H1 (cell line): ENCODE data around the gene HMCN1. TPM values are rescaled to one million over a fixed set of nuclear protein-coding genes. Genes with fewer than 3 reads are reported as not detected.

Source experiments
- CTCF ChIA-PET: fragments of 300-600 bp; sonication (Branson Sonifier 250); formaldehyde crosslinking; loops from one replicate; lab custom pipeline; 2021; ENCODE audit not compliant: partially characterized antibody; lab: Charles Lee
- POLR2A ChIA-PET: fragments of 300-600 bp; sonication (Branson Sonifier 250); formaldehyde crosslinking; loops from one replicate; lab custom pipeline; 2021; ENCODE audit warnings: inconsistent platforms; ENCODE audit not compliant: partially characterized antibody; lab: Charles Lee
- DNase-seq, 2 experiments: peaks; one replicate each; pipeline versions ENCODE4 v3.0.0 to v3.0.0-alpha.2; 2010 to 2022; ENCODE audit warnings: low spot score in 2 of 2, low read depth in 1 of 2, mixed read lengths in 1 of 2
- FAIRE-seq: peaks from 2 replicates; lab custom pipeline; 2011; peaks lifted over from hg19 to GRCh38; lab: Jason Lieb, UNC
- H2AFZ ChIP-seq: 2 replicates; pipeline ENCODE4 v1.8.1; 2012; ENCODE audit warnings: low read length, inconsistent platforms
- H2AK5ac ChIP-seq: 2 replicates; pipeline ENCODE4 v1.6.1; 2013; ENCODE audit warnings: low read depth, low read length
- H2BK120ac ChIP-seq: replicated peaks from 2 replicates; pipeline ENCODE3; 2013; ENCODE audit warnings: low read depth, low read length, inconsistent platforms
- H2BK12ac ChIP-seq: 2 replicates; pipeline ENCODE4 v1.6.1; 2013; ENCODE audit warnings: low read depth, low read length
- H2BK15ac ChIP-seq: 2 replicates; pipeline ENCODE4 v1.6.1; 2013; ENCODE audit warnings: low read length
- H2BK20ac ChIP-seq: 2 replicates; pipeline ENCODE4 v1.6.1; 2013; ENCODE audit warnings: low read length
- H2BK5ac ChIP-seq: 2 replicates; pipeline ENCODE4 v1.6.1; 2013; ENCODE audit warnings: low read depth, low read length
- H3K14ac ChIP-seq: 2 replicates; pipeline ENCODE4 v1.6.1; 2013; ENCODE audit warnings: inconsistent platforms; ENCODE audit not compliant: insufficient read length
- H3K18ac ChIP-seq: 2 replicates; pipeline ENCODE4 v1.6.1; 2013; ENCODE audit warnings: low read length; ENCODE audit errors: extremely low read depth
- H3K23ac ChIP-seq: 2 replicates; pipeline ENCODE4 v1.6.1; 2013; ENCODE audit warnings: inconsistent platforms; ENCODE audit not compliant: insufficient read length
- H3K23me2 ChIP-seq: 2 replicates; pipeline ENCODE4 v1.6.1; 2013; ENCODE audit warnings: low read depth, low read length
- H3K27ac ChIP-seq: 2 replicates; pipeline ENCODE4 v1.6.1; 2011; ENCODE audit warnings: low read depth, low read length, inconsistent platforms
- H3K27me3 ChIP-seq, 4 experiments: replicated peaks in 1 of 4; 1 replicate in 1 of 4; 2 replicates in 3 of 4; pipeline versions ENCODE4 v1.6.1 to v1.8.1; 2011 to 2013; ENCODE audit warnings: low read length in 3 of 4, mild to moderate bottlenecking in 3 of 4, inconsistent platforms in 2 of 4, mixed read lengths in 2 of 4, moderate library complexity in 1 of 4; ENCODE audit not compliant: control insufficient read depth in 3 of 4, insufficient read depth in 3 of 4; ENCODE audit errors: extremely low read depth in 1 of 4
- H3K36me3 ChIP-seq, 4 experiments: 2 replicates each; pipeline versions ENCODE4 v1.6.1 to v1.8.1; 2011 to 2013; ENCODE audit warnings: mild to moderate bottlenecking in 4 of 4, low read length in 3 of 4, moderate library complexity in 2 of 4, control low read depth in 1 of 4, inconsistent platforms in 1 of 4; ENCODE audit not compliant: insufficient read depth in 4 of 4, control insufficient read depth in 2 of 4
- H3K4ac ChIP-seq: replicated peaks from 2 replicates; pipeline ENCODE3; 2013; ENCODE audit warnings: low read length, low read depth, mixed read lengths, inconsistent platforms; ENCODE audit not compliant: insufficient read length
- H3K4me1 ChIP-seq, 4 experiments: replicated peaks in 1 of 4; 1 replicate in 1 of 4; 2 replicates in 3 of 4; pipeline versions ENCODE4 v1.6.1 to v1.8.1; 2011 to 2013; ENCODE audit warnings: low read length in 3 of 4, inconsistent platforms in 2 of 4, mixed read lengths in 1 of 4; ENCODE audit not compliant: insufficient read depth in 4 of 4, control insufficient read depth in 3 of 4
- H3K4me2 ChIP-seq, 2 experiments: 2 replicates each; pipeline versions ENCODE4 v1.6.1 to v1.8.1; 2011 to 2013; ENCODE audit warnings: low read depth in 2 of 2, low read length in 2 of 2, control low read depth in 1 of 2, inconsistent platforms in 1 of 2, mild to moderate bottlenecking in 1 of 2; ENCODE audit not compliant: insufficient read depth in 1 of 2
- H3K4me3 ChIP-seq, 4 experiments: fragments of 200-600, 300-600 bp in 1 of 4; sonication (generic), shearing (Covaris generic), sonication (Bioruptor Twin) in 1 of 4; 2 replicates each; pipeline versions ENCODE4 v1.5.1 to v1.8.1; 2011 to 2016; ENCODE audit warnings: low read length in 4 of 4, low read depth in 3 of 4, control low read depth in 2 of 4, inconsistent platforms in 2 of 4, mild to moderate bottlenecking in 2 of 4, mixed read lengths in 1 of 4, moderate library complexity in 1 of 4; ENCODE audit not compliant: insufficient read depth in 2 of 4; ENCODE audit errors: extremely low read depth in 1 of 4
- H3K56ac ChIP-seq: replicated peaks from 2 replicates; pipeline ENCODE3; 2013; ENCODE audit warnings: low read depth, mild to moderate bottlenecking, mixed read lengths, low read length, inconsistent platforms; ENCODE audit not compliant: insufficient read length
- H3K79me1 ChIP-seq: 2 replicates; pipeline ENCODE4 v1.6.1; 2013; ENCODE audit warnings: low read depth, low read length, control low read depth
- H3K79me2 ChIP-seq, 2 experiments: 2 replicates each; pipeline versions ENCODE4 v1.6.1 to v1.8.1; 2012 to 2013; ENCODE audit warnings: low read length in 2 of 2, mild to moderate bottlenecking in 2 of 2, inconsistent platforms in 1 of 2; ENCODE audit not compliant: insufficient read depth in 2 of 2, control insufficient read depth in 1 of 2
- H3K9ac ChIP-seq, 4 experiments: replicated peaks in 1 of 4; 1 replicate in 1 of 4; 2 replicates in 3 of 4; pipeline versions ENCODE4 v1.6.1 to v1.8.1; 2011 to 2013; ENCODE audit warnings: low read depth in 3 of 4, low read length in 3 of 4, control low read depth in 2 of 4, mild to moderate bottlenecking in 2 of 4, moderate library complexity in 2 of 4, inconsistent platforms in 1 of 4; ENCODE audit errors: extremely low read depth in 1 of 4
- H3K9me3 ChIP-seq, 2 experiments: 2 replicates each; pipeline versions ENCODE4 v1.6.1 to v1.8.1; 2012 to 2013; ENCODE audit warnings: mild to moderate bottlenecking in 2 of 2, moderate library complexity in 2 of 2, control low read depth in 1 of 2, inconsistent platforms in 1 of 2, low read depth in 1 of 2, low read length in 1 of 2, mixed read lengths in 1 of 2; ENCODE audit not compliant: insufficient read depth in 2 of 2
- H4K20me1 ChIP-seq, 2 experiments: replicated peaks in 1 of 2; 2 replicates each; pipeline versions ENCODE3 to v1.8.1; 2011 to 2013; ENCODE audit warnings: inconsistent platforms in 2 of 2, low read length in 2 of 2, mild to moderate bottlenecking in 1 of 2; ENCODE audit not compliant: insufficient read depth in 2 of 2, control insufficient read depth in 1 of 2
- H4K5ac ChIP-seq: 2 replicates; pipeline ENCODE4 v1.6.1; 2013; ENCODE audit warnings: low read length, low read depth, mixed read lengths, inconsistent platforms; ENCODE audit not compliant: insufficient read length
- H4K8ac ChIP-seq: 2 replicates; pipeline ENCODE4 v1.8.0; 2013; ENCODE audit warnings: mild to moderate bottlenecking, moderate library complexity, low read length, inconsistent platforms; ENCODE audit not compliant: insufficient read depth; ENCODE audit errors: extremely low read depth
- H4K91ac ChIP-seq: replicated peaks from 2 replicates; pipeline ENCODE3; 2013; ENCODE audit warnings: low read length, mixed read lengths, inconsistent platforms; ENCODE audit not compliant: insufficient read length
- ASH2L ChIP-seq: fragments of 200-600, 300-600 bp; sonication (generic); IDR thresholded peaks from one replicate; pipeline ENCODE4 v1.7.1; 2017; ENCODE audit warnings: low read length
- BCL11A ChIP-seq, 2 experiments: IDR thresholded peaks; one replicate each; pipeline ENCODE4 v1.6.1; 2011; ENCODE audit warnings: low read depth in 2 of 2, low read length in 2 of 2, mild to moderate bottlenecking in 2 of 2
- CBX5 ChIP-seq: fragments of 300-800, 300-1000 bp; sonication (generic); IDR thresholded peaks from 2 replicates; pipeline ENCODE4 v1.7.1; 2016; ENCODE audit warnings: antibody characterized with exemption, low read length, low read depth
- EP300 ChIP-seq, 2 experiments: IDR thresholded peaks; 1 replicate in 1 of 2; 2 replicates in 1 of 2; pipeline ENCODE4 v1.6.1; 2011 to 2012; ENCODE audit warnings: low read depth in 2 of 2, low read length in 2 of 2, mild to moderate bottlenecking in 2 of 2, borderline replicate concordance in 1 of 2, inconsistent platforms in 1 of 2, moderate library complexity in 1 of 2
- EZH2 ChIP-seq: fragments of 200-600 bp; sonication (generic); IDR thresholded peaks from 2 replicates; pipeline ENCODE4 v1.7.1; 2012; ENCODE audit warnings: low read depth, mild to moderate bottlenecking, moderate library complexity, low read length, inconsistent platforms; ENCODE audit not compliant: severe bottlenecking
- FOSL1 ChIP-seq: IDR thresholded peaks from 2 replicates; pipeline ENCODE4 v1.6.1; 2011; ENCODE audit warnings: mild to moderate bottlenecking, low read depth, low read length, moderate library complexity; ENCODE audit not compliant: insufficient read depth
- GABPA ChIP-seq: IDR thresholded peaks from 2 replicates; pipeline ENCODE4 v1.6.1; 2011; ENCODE audit warnings: mild to moderate bottlenecking, low read length, moderate library complexity, borderline replicate concordance; ENCODE audit not compliant: insufficient read depth
- GTF2F1 ChIP-seq: IDR thresholded peaks from 2 replicates; pipeline ENCODE4 v1.6.1; 2012; ENCODE audit warnings: low read depth, low read length, improper control_type of control experiment, borderline replicate concordance
- POLR2A ChIP-seq, 2 experiments: IDR thresholded peaks; 1 replicate in 1 of 2; 2 replicates in 1 of 2; pipeline ENCODE4 v1.6.1; 2011; ENCODE audit warnings: low read depth in 2 of 2, low read length in 2 of 2, mild to moderate bottlenecking in 2 of 2; ENCODE audit errors: control extremely low read depth in 1 of 2
- RAD21 ChIP-seq, 2 experiments: IDR thresholded peaks in 1 of 2; conservative IDR thresholded peaks in 1 of 2; 2 replicates each; pipeline ENCODE4 v1.6.1; 2011; ENCODE audit warnings: low read depth in 2 of 2, low read length in 2 of 2, improper control_type of control experiment in 1 of 2, inconsistent platforms in 1 of 2, mild to moderate bottlenecking in 1 of 2, moderate library complexity in 1 of 2
- SRF ChIP-seq: IDR thresholded peaks from 2 replicates; pipeline ENCODE4 v1.6.1; 2011; ENCODE audit warnings: mild to moderate bottlenecking, low read depth, low read length, moderate library complexity
- SUZ12 ChIP-seq: fragments of 200-600 bp; sonication (generic); IDR thresholded peaks from 2 replicates; pipeline ENCODE4 v1.6.1; 2012; ENCODE audit warnings: mild to moderate bottlenecking, inconsistent platforms, low read length, moderate library complexity, mixed read lengths
- TEAD4 ChIP-seq: IDR thresholded peaks from 2 replicates; pipeline ENCODE4 v1.6.1; 2012; ENCODE audit warnings: low read depth, low read length, inconsistent platforms, mixed read lengths
- YY1 ChIP-seq: IDR thresholded peaks from 2 replicates; pipeline ENCODE4 v1.6.1; 2011; ENCODE audit warnings: low read depth, mild to moderate bottlenecking, low read length
- WGBS, 2 experiments: shearing (Covaris generic) in 1 of 2; methylation state at CpG; one replicate each; pipeline versions ENCODE4 v1.1.6 to v1.1.7; 2013 to 2015; ENCODE audit warnings: low lambda C conversion rate in 2 of 2, mixed read lengths in 2 of 2, inconsistent platforms in 1 of 2, low coverage in 1 of 2, missing lambda C conversion rate in 1 of 2; ENCODE audit not compliant: insufficient replicate concordance in 2 of 2, insufficient coverage in 1 of 2, insufficient read length in 1 of 2; ENCODE audit errors: extremely low coverage in 1 of 2, missing lambda C conversion rate in 1 of 2; 5-methylcytosine and 5-hydroxymethylcytosine counted together
- polyA plus RNA-seq, 7 experiments: library from polyadenylated mRNA; depleted of rRNA in 3 of 7; stranded (reverse) in 5 of 7; unstranded in 2 of 7; fragments of >200 nt in 5 of 7; fragments of 200-250 nt in 2 of 7; gene quantifications; 1 replicate in 5 of 7; 2 replicates in 1 of 7; 4 replicates in 1 of 7; pipeline versions ENCODE4 v1.2.1 to v1.2.3, GENCODE V29; 2011 to 2013; ENCODE audit warnings: missing spikeins in 2 of 7, mixed read lengths in 2 of 7
- total RNA-seq: library from RNA; stranded (reverse); fragmentation: NEBNext Ultra II Directional; extraction: Animal tissue kit (Norgen Biotek cat#: 25700); gene quantifications from 2 replicates; pipeline ENCODE4 v1.2.1, GENCODE V29; 2021
- TF ChIP-seq, protein P1 (sequence below): IDR thresholded peaks from 2 replicates; pipeline ENCODE4 v1.6.1; 2012; ENCODE audit warnings: inconsistent platforms

The HMCN1 gene
- total and polyA plus RNA-seq, 2 of the 8 experiments (the other 6 are each of a cell fraction or from before 2014, with no cell fraction given) = 13.8 to 14.6 TPM

DNA sequence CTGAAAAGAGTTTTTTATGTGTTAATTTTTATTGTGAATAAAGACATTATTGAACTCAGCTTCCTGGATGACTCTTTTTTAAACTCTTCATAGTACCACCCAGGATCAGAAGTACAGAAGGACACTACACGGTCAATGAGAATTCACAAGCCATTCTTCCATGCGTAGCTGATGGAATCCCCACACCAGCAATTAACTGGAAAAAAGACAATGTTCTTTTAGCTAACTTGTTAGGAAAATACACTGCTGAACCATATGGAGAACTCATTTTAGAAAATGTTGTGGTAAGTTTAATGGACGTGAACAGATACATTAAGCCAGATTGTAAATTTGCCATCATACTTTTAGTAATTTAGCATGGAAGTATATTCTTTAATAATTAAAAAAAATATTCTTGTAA is 391.3 kb downstream of the HMCN1 start:
- Histone ChIP-seq H4K8ac (no peak overlapping the region), H4K91ac (no peak overlapping the region), H3K18ac (no peak overlapping the region), H3K9me3 (no peaks in the 10 kb centered on the region), H3K4ac (no peak overlapping the region), H3K36me3 (no peaks in the 10 kb centered on the region; a peak in 1 of 8 replicates), H3K27ac (no peak overlapping the region), H3K4me1 (no peaks in the 10 kb centered on the region), H4K5ac (no peak overlapping the region), H3K79me1 (no peaks in the 10 kb centered on the region), H3K79me2 (no peaks in the 10 kb centered on the region), H3K14ac (no peak overlapping the region), H3K4me2 (no peak overlapping the region), H3K23ac (no peak overlapping the region), H2BK12ac (no peak overlapping the region), H2BK5ac (no peak overlapping the region), H3K9ac (no peak overlapping the region), H3K27me3 (no peaks in the 10 kb centered on the region), H2BK15ac (no peak overlapping the region), H4K20me1 (no peaks in the 10 kb centered on the region), H2AFZ (no peak overlapping the region), H3K23me2 (no peaks in the 10 kb centered on the region), H2BK120ac (no peak overlapping the region), H3K4me3 (no peak overlapping the region), H2AK5ac (no peak overlapping the region), H3K56ac (no peak overlapping the region), H2BK20ac (no peak overlapping the region)
- no peak for FAIRE-seq
- POLR2A ChIA-PET = no interaction called here
- no peak for DNase-seq
- CTCF ChIA-PET = no interaction called here
- WGBS, 2 experiments = 89% methylated on average over 3 of the region's 3 CpGs; no CpG with 5 or more reads in 1 of the 2 experiments
- TF ChIP-seq, protein P1, sequence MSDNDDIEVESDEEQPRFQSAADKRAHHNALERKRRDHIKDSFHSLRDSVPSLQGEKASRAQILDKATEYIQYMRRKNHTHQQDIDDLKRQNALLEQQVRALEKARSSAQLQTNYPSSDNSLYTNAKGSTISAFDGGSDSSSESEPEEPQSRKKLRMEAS = no peak
- no peak for TF ChIP-seq SUZ12
- no peak for TF ChIP-seq EZH2
- TF ChIP-seq GTF2F1 = no peak
- TF ChIP-seq FOSL1 = no peak
- no peak for TF ChIP-seq EP300 (IDR thresholded peaks at IDR 0.05; ENCODE audit: borderline replicate concordance in 1 of 2, low read depth in 2 of 2, low read length in 2 of 2)
- TF ChIP-seq RAD21 (IDR thresholded peaks at IDR 0.05 in 1 of 2, conservative IDR thresholded peaks at IDR 0.05 in 1 of 2; ENCODE audit: low read depth in 2 of 2, low read length in 2 of 2) = no peak
- no peak for TF ChIP-seq POLR2A (IDR thresholded peaks at IDR 0.05; ENCODE audit: control extremely low read depth in 1 of 2, low read depth in 2 of 2, low read length in 2 of 2)
- no peak for TF ChIP-seq TEAD4
- no peak for TF ChIP-seq SRF
- no peak for TF ChIP-seq CBX5
- no peak for TF ChIP-seq YY1
- TF ChIP-seq BCL11A (IDR thresholded peaks at IDR 0.05; ENCODE audit: low read depth in 2 of 2, low read length in 2 of 2) = no peak
- no peak for TF ChIP-seq GABPA
- no peak for TF ChIP-seq ASH2L
